Central memory CD8-positive, alpha-beta T cell (primary cell): ENCODE data around the gene AACS.

ENCODE experiments used
- ATAC-seq: fragments of 150-1000 bp; cut with Tn5 transposase; replicated peaks from 2 replicates; pipeline ENCODE4 v1.10.0; 2022; ENCODE audit warnings: mild to moderate bottlenecking, moderate FRiP score, moderate number of reproducible peaks; ENCODE audit not compliant: poor library complexity, severe bottlenecking; ENCODE audit errors: extremely low read depth
- DNase-seq, 2 donors: peaks; one replicate each; pipeline ENCODE4 v3.0.0; 2021; ENCODE audit warnings: low spot score in 2 of 2
- H3K27ac Mint-ChIP-seq: one replicate; pipeline ENCODE4 v1.8.0; 2022; ENCODE audit warnings: low read depth, mild to moderate bottlenecking, moderate library complexity, mixed read lengths
- H3K27me3 Mint-ChIP-seq: one replicate; pipeline ENCODE4 v1.8.0; 2022; ENCODE audit warnings: mixed read lengths
- H3K36me3 Mint-ChIP-seq: one replicate; pipeline ENCODE4 v1.8.0; 2022; ENCODE audit warnings: mild to moderate bottlenecking, moderate library complexity, mixed read lengths; ENCODE audit not compliant: insufficient read depth
- H3K4me1 Mint-ChIP-seq: one replicate; pipeline ENCODE4 v1.8.0; 2022; ENCODE audit warnings: mixed read lengths
- H3K4me3 Mint-ChIP-seq: one replicate; pipeline ENCODE4 v1.8.0; 2022; ENCODE audit warnings: mild to moderate bottlenecking, moderate library complexity, mixed read lengths
- H3K9me3 Mint-ChIP-seq: one replicate; pipeline ENCODE4 v1.8.0; 2022; ENCODE audit warnings: mixed read lengths

Gene AACS

DNA sequence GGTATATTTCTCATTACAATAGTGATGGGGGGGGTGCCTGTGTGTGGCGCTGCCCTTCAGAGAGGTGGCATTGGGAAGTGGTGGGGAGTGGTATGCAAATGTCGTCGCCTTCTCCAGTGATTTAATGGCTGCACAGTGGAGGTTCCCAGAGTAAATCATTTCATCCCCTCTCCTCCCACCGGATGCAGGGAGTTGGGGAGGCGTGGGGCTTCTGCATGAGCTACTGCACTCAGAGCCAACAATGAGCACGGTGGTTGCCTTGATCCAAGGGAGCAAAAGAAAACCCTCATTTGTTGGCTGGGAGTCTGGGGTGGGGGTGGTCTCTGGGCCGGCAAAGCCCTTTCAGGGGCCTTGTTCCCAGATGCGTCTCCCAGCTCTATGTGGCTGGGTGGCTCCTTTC, 124.3 kb downstream of the AACS start:
- H3K27ac Mint-ChIP-seq: no peak overlapping the region

DNA sequence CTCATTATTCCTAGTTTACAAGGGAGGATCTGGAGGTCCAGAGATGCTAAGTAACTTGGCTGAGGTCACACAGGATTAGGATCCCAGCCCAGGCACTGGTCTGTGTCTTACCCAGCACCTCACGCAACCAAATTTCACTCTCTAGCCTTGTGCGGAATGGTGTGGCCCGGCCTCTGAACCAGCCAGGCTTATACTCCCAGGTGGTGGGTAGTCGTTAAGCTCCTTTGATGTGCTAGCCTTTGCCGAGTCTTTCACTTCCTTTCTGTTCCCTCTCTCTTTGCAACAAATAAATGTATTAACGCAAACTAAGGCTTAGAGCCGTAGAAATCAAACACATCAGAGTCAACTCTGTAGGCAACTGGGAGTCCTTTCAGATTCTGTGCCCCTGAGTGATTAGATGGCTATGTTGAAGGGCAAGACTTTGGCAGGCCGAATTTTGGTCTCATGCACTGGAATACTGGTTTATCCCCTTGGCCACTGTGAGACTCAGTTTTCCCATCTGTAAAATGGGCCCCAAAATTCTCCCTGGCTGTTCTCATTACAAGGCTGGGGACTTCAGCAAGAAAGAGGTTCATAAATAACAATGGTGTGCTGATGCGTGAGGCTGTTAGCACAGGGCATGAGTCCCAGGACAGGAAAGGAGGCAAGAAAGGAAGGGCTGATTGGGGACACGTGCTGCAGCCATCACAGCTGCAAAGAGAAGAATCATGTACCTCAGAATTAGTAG, 126.3 kb downstream of the AACS start:
- H3K4me1 Mint-ChIP-seq: no peaks in the 10 kb centered on the region
- H3K27me3 Mint-ChIP-seq: peaks cover 88% of the 10 kb centered on the region
- H3K9me3 Mint-ChIP-seq: no peaks in the 10 kb centered on the region
- no peaks in the 10 kb centered on the region for H3K36me3 Mint-ChIP-seq
- no peak for ATAC-seq
- DNase-seq: no peak
- no peak overlapping the region for H3K27ac Mint-ChIP-seq
- H3K4me3 Mint-ChIP-seq: no peak overlapping the region

More for the DNA sequence above, 124.3 kb downstream of the AACS start:
- no peak for ATAC-seq
- Mint-ChIP-seq H3K9me3 (no peaks in the 10 kb centered on the region), H3K36me3 (no peaks in the 10 kb centered on the region), H3K4me3 (no peak overlapping the region), H3K27me3 (peaks cover 82% of the 10 kb centered on the region), H3K4me1 (no peaks in the 10 kb centered on the region)
- DNase-seq: no peak

DNA sequence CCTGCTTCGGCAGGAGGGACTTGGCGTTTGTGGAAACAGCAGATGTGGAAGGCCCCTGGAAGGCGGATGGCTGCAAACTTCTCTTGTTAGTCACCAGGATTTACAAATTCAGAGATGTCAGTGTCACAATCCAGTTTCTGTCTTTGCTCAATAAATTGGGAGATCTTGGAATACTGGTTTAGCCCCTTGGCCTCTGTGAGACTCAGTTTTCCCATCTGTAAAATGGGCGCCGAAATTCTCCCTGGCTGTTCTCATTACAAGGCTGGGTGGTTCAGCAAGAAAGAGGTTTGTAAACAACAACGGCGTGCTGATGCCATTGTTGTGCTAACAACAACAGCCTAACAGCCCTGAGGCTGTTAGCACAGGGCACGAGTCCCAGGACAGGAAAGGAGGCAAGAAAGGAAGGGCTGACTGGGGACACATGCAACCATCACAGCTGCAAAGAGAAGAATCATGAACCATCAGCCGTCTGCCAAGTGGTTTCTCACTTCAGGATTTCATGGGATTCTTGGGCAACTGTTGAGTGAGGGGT, 127.5 kb downstream of the AACS start:
- Mint-ChIP-seq H3K4me1 (no peaks in the 10 kb centered on the region), H3K27ac (no peak overlapping the region), H3K36me3 (no peaks in the 10 kb centered on the region), H3K4me3 (no peak overlapping the region), H3K9me3 (no peaks in the 10 kb centered on the region), H3K27me3 (peaks cover 91% of the 10 kb centered on the region)
- ATAC-seq: no peak
- DNase-seq: no peak
